GM12878 (cell line): ENCODE results near the gene LRRC27. TPM values are rescaled to one million over a fixed set of nuclear protein-coding genes. Genes with fewer than 3 reads are reported as not detected.

Experiments used
- ATAC-seq: fragments of 200-7000 bp; cut with Tn5 transposase; 3 replicates; pipeline ENCODE4 v1.9.1; 2020; ENCODE audit warnings: mild to moderate bottlenecking, moderate library complexity
- BruUV-seq: library from RNA; stranded (reverse); fragments of 400-500 nt; replicated peaks from 2 replicates; lab custom pipeline; 2021; lab: Mats Ljungman, UMichigan
- CTCF ChIA-PET: fragments of 300-600 bp; sonication (Branson Sonifier 250); formaldehyde crosslinking; extraction: SDS; loops from one replicate; lab custom pipeline; 2021; ENCODE audit warnings: inconsistent platforms; lab: Yijun Ruan, JAX
- POLR2A ChIA-PET: fragments of 350-600 bp; formaldehyde crosslinking; extraction: SDS; loops from one replicate; lab custom pipeline; 2021; ENCODE audit warnings: inconsistent platforms; lab: Charles Lee
- RAD21 ChIA-PET: fragments of 300-600 bp; sonication (Branson Sonifier 250); formaldehyde crosslinking; loops from one replicate; lab custom pipeline; 2023; ENCODE audit warnings: antibody characterized with exemption; ENCODE audit not compliant: unreplicated experiment; lab: Charles Lee
- SMC1A ChIA-PET: fragments of 300-600 bp; sonication (Branson Sonifier 250); formaldehyde crosslinking; loops from one replicate; lab custom pipeline; 2023; ENCODE audit not compliant: unreplicated experiment, uncharacterized antibody; lab: Charles Lee
- DNase-seq: peaks from one replicate; pipeline ENCODE4 v3.0.0-alpha.2; 2011; ENCODE audit warnings: low read depth, low spot score
- FAIRE-seq: peaks from 3 replicates; lab custom pipeline; 2011; peaks lifted over from hg19 to GRCh38; lab: Jason Lieb, UNC
- H2AFZ ChIP-seq: 2 replicates; pipeline ENCODE4 v1.6.0; 2011; ENCODE audit warnings: low read depth, low read length, control low read depth; ENCODE audit not compliant: control insufficient read depth
- H3K27ac ChIP-seq: 2 replicates; pipeline ENCODE4 v1.5.1; 2011; ENCODE audit warnings: control low read depth; ENCODE audit not compliant: control insufficient read depth, insufficient read depth
- H3K27me3 ChIP-seq, 2 experiments: replicated peaks in 1 of 2; 2 replicates each; pipeline versions ENCODE4 v1.6.0 to v1.6.1; 2011; ENCODE audit warnings: low read length in 1 of 2; ENCODE audit not compliant: control insufficient read depth in 2 of 2, insufficient read depth in 2 of 2
- H3K36me3 ChIP-seq, 2 experiments: 2 replicates each; pipeline ENCODE4 v1.5.1; 2011; ENCODE audit warnings: low read length in 1 of 2; ENCODE audit not compliant: control insufficient read depth in 2 of 2, insufficient read depth in 2 of 2
- H3K4me1 ChIP-seq: 2 replicates; pipeline ENCODE4 v1.6.1; 2011; ENCODE audit warnings: mild to moderate bottlenecking, low read length, moderate library complexity, mixed read lengths; ENCODE audit not compliant: control insufficient read depth, insufficient read depth
- H3K4me2 ChIP-seq: 2 replicates; pipeline ENCODE4 v1.6.0; 2011; ENCODE audit warnings: control low read depth; ENCODE audit not compliant: control insufficient read depth, insufficient read depth
- H3K4me3 ChIP-seq: fragments of 200-600 bp; sonication (generic); 2 replicates; pipeline ENCODE4 v1.5.1; 2016
- H3K79me2 ChIP-seq: 2 replicates; pipeline ENCODE4 v1.6.0; 2011; ENCODE audit warnings: low read length; ENCODE audit not compliant: control insufficient read depth, insufficient read depth
- H3K9ac ChIP-seq: 2 replicates; pipeline ENCODE4 v1.8.0; 2011; ENCODE audit warnings: low read length, control low read depth, mixed read lengths; ENCODE audit not compliant: control insufficient read depth, insufficient read depth
- H3K9me3 ChIP-seq: replicated peaks from 3 replicates; pipeline ENCODE4 v1.5.1; 2011; ENCODE audit warnings: mild to moderate bottlenecking, low read length; ENCODE audit not compliant: control insufficient read depth, insufficient read depth
- H4K20me1 ChIP-seq: 2 replicates; pipeline ENCODE4 v1.6.0; 2011; ENCODE audit not compliant: control insufficient read depth, insufficient read depth
- ATF7 ChIP-seq: fragments of 450-650 bp; IDR thresholded peaks from 2 replicates; pipeline ENCODE4 v1.6.1; 2016; ENCODE audit warnings: low read depth, mild to moderate bottlenecking
- BHLHE40 ChIP-seq, 2 experiments: fragments of 450-650 bp in 1 of 2; IDR thresholded peaks; 2 replicates each; pipeline ENCODE4 v1.6.1; 2011 to 2017; ENCODE audit warnings: low read depth in 2 of 2, borderline replicate concordance in 1 of 2, improper control_type of control experiment in 1 of 2, low read length in 1 of 2, mild to moderate bottlenecking in 1 of 2
- CTCF ChIP-seq, 3 experiments: IDR thresholded peaks in 2 of 3; conservative IDR thresholded peaks in 1 of 3; 2 replicates each; pipeline ENCODE4 v1.5.1; 2011; ENCODE audit warnings: low read depth in 3 of 3, low read length in 3 of 3, mild to moderate bottlenecking in 3 of 3, control low read depth in 2 of 3, moderate library complexity in 2 of 3, inconsistent platforms in 1 of 3, mixed read lengths in 1 of 3; ENCODE audit not compliant: control insufficient read depth in 2 of 3, insufficient read depth in 1 of 3; ENCODE audit errors: extremely low read depth in 1 of 3
- WGBS: methylation state at CpG from one replicate; pipeline ENCODE4 v1.1.6; 2016; ENCODE audit warnings: low lambda C conversion rate; ENCODE audit not compliant: insufficient replicate concordance, insufficient coverage; ENCODE audit errors: missing lambda C conversion rate; 5-methylcytosine and 5-hydroxymethylcytosine counted together
- in situ Hi-C: fragments of 300-500 bp; cut with MboI; formaldehyde crosslinking; loops from 9 replicates; pipeline ENCODE4 v1.14.3; 2018; ENCODE audit warnings: mixed read lengths
- intact Hi-C: fragments of 100-400 bp; cut with micrococcal nuclease; formaldehyde crosslinking; loops from one replicate; pipeline ENCODE4 v1.14.2; 2022; ENCODE audit not compliant: unreplicated experiment
- polyA plus RNA-seq, 11 experiments: library from polyadenylated mRNA; depleted of rRNA in 4 of 11; unstranded in 6 of 11; stranded (reverse) in 5 of 11; fragments of >200 nt; fragmentation: Nextera tagmentation in 4 of 11; fragmentation: Illumina TruSeq in 1 of 11; extraction: Ambion mirVana in 4 of 11; extraction: Trizol in 1 of 11; gene quantifications; 1 replicate in 1 of 11; 2 replicates in 10 of 11; pipeline versions ENCODE4 v1.2.1 to v1.2.3, GENCODE V29; 2011 to 2016; ENCODE audit warnings: inconsistent platforms in 2 of 11, missing spikeins in 2 of 11, low read depth in 1 of 11
- total RNA-seq, 4 experiments: library from RNA; depleted of rRNA in 3 of 4; stranded (reverse); fragments of >200 nt in 3 of 4; fragmentation: Illumina TruSeq in 1 of 4; extraction: Trizol in 1 of 4; gene quantifications; 2 replicates each; pipeline versions ENCODE4 v1.2.1 to v1.2.3, GENCODE V29; 2013 to 2021

LRRC27 gene
- total and polyA plus RNA-seq, 10 of the 15 experiments (the other 5 are each of a cell fraction or from before 2014, with no cell fraction given): 0.48 to 6.9 (median 4.7) TPM

- ChIA-PET RAD21 (no interaction called here), CTCF (no interaction called here), POLR2A (no interaction called here), SMC1A (no interaction called here)
- Histone ChIP-seq H3K9me3 (no peaks in the 10 kb centered on the region), H3K36me3 (no peaks in the 10 kb centered on the region), H4K20me1 (no peaks in the 10 kb centered on the region), H3K79me2 (no peaks in the 10 kb centered on the region), H2AFZ (no peak overlapping the region), H3K27ac (no peak overlapping the region), H3K4me3 (no peak overlapping the region), H3K27me3 (peaks cover 0 to 3% of the 10 kb centered on the region in 2 experiments; a peak in 3 of 4 replicates), H3K4me1 (peaks cover 8% of the 10 kb centered on the region; the same call in 1 of the 2 replicates), H3K4me2 (peak overlapping the region; percentile 38; the same call in 1 of the 2 replicates), H3K9ac (no peak overlapping the region)
- DNase-seq: no peak
- in situ Hi-C loops: no loop called here
- TF ChIP-seq ATF7 (no peak), BHLHE40 (IDR thresholded peaks at IDR 0.05; ENCODE audit: borderline replicate concordance in 1 of 2, low read depth in 2 of 2, low read length in 1 of 2) (0 out of 4 replicates have a peak, but pooled peaks of 1 of the 2 experiments have one; percentile 5), CTCF (IDR thresholded peaks at IDR 0.05 in 2 of 3, conservative IDR thresholded peaks at IDR 0.05 in 1 of 3; ENCODE audit: control insufficient read depth in 2 of 3, extremely low read depth in 1 of 3, insufficient read depth in 1 of 3, low read depth in 3 of 3, low read length in 3 of 3) (peak in 2 of 3 experiments; percentile 18 to 29; a peak in 2 of 6 replicates)
- no TSS peak for BruUV-seq
- no peak for FAIRE-seq
- WGBS: 6% methylated on average over 24 of the region's 80 CpGs
- peak; percentile 62 for ATAC-seq
- intact Hi-C loops: loop anchor here (5.0 kb wide), 1 partner anchor 56 kb away; no protein-coding TSS in a partner anchor
Observed at GRCh38 chr10:132396494-132397035, 64.6 kb downstream of the LRRC27 start.
